ENCODE measurements around the gene RPUSD4.

Gene RPUSD4

GRCh38 chr11:126181939-126182730, 29.3 kb downstream of the RPUSD4 start:
- peaks cover 10 to 14% (median 12%) of the 10 kb centered on the region in 11 experiments; a peak in 21 of 22 replicates for H3K9me3 ChIP-seq (replicated peaks in 1 of 11)
- H3K27ac ChIP-seq: no peak overlapping the region
- H4K20me1 ChIP-seq: peaks cover 0 to 26% (median 4%) of the 10 kb centered on the region in 11 experiments; a peak in 13 of 22 replicates
- no peak overlapping the region for H3K4me3 ChIP-seq
- peaks cover 14 to 59% (median 50%) of the 10 kb centered on the region in 10 experiments; a peak in 19 of 20 replicates for H3K4me1 ChIP-seq
- peak overlapping the region; percentile 30 to 75 (median 57) for H3K4me2 ChIP-seq
- no peaks in the 10 kb centered on the region for H3K36me3 ChIP-seq
- no peaks in the 10 kb centered on the region for H3K27me3 ChIP-seq
- H3K9ac ChIP-seq: no peak overlapping the region
- no peak for TF ChIP-seq Cebpa-rat (IDR thresholded peaks at IDR 0.05)

- Histone ChIP-seq H3K9ac (no peak overlapping the region), H3K27ac (no peak overlapping the region), H3K27me3 (no peaks in the 10 kb centered on the region), H3K4me2 (no peak overlapping the region), H3K4me3 (no peak overlapping the region), H3K9me3 (replicated peaks in 1 of 11) (peaks cover 10 to 15% (median 12%) of the 10 kb centered on the region in 11 experiments; a peak in 21 of 22 replicates), H4K20me1 (no peaks in the 10 kb centered on the region), H3K36me3 (no peaks in the 10 kb centered on the region), H3K4me1 (peaks cover 23 to 37% (median 33%) of the 10 kb centered on the region in 10 experiments)
- no peak for TF ChIP-seq Cebpa-rat (IDR thresholded peaks at IDR 0.05)
Observed at GRCh38 chr11:126176853-126177470, 34.5 kb downstream of the RPUSD4 start.

DNA sequence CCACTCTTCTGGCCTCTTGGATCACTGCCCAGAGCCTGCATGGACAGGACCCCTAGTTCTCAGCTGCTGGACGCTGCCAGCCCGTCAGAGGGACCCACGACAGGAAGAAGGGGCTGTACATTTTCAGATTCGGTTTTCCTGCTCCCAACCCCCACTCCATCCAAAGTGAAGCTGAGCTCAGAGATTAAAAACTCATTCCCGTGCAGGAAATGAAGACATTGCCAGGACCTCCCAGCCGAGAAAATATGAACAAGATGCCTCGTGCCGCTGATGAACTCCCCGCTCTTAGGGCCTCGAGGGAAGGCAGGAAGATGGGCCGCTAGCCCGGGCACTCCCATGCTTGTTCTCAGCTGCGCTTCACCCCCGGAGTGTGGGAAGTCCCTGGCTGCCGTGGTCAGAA, 36.1 kb downstream of the RPUSD4 start:
- Histone ChIP-seq H3K9me3 (replicated peaks in 1 of 11) (peaks cover 3 to 8% (median 4%) of the 10 kb centered on the region in 11 experiments; a peak in 21 of 22 replicates), H3K27ac (peak overlapping the region in 1 of 11 experiments; percentile 17; a peak in 1 of 22 replicates), H3K4me3 (no peak overlapping the region), H3K36me3 (no peaks in the 10 kb centered on the region), H3K9ac (no peak overlapping the region), H3K4me1 (peaks cover 23 to 41% (median 35%) of the 10 kb centered on the region in 10 experiments), H3K27me3 (no peaks in the 10 kb centered on the region), H3K4me2 (peak overlapping the region; percentile 28 to 71 (median 52); a peak in 18 of 22 replicates), H4K20me1 (no peaks in the 10 kb centered on the region)
- no peak for TF ChIP-seq Cebpa-rat (IDR thresholded peaks at IDR 0.05)

GRCh38 chr11:126174816-126175215, 36.6 kb downstream of the RPUSD4 start:
- H3K4me2 ChIP-seq: peak overlapping the region in 10 of 11 experiments; percentile 28 to 71 (median 52); a peak in 15 of 22 replicates
- no peak overlapping the region for H3K27ac ChIP-seq
- H4K20me1 ChIP-seq: no peaks in the 10 kb centered on the region
- no peaks in the 10 kb centered on the region for H3K36me3 ChIP-seq
- H3K27me3 ChIP-seq: no peaks in the 10 kb centered on the region
- H3K4me3 ChIP-seq: no peak overlapping the region
- H3K9ac ChIP-seq: no peak overlapping the region
- H3K4me1 ChIP-seq: peaks cover 23 to 41% (median 35%) of the 10 kb centered on the region in 10 experiments
- TF ChIP-seq Cebpa-rat (IDR thresholded peaks at IDR 0.05): no peak
- H3K9me3 ChIP-seq (replicated peaks in 1 of 11): peaks cover 0 to 5% (median 0%) of the 10 kb centered on the region in 11 experiments; a peak in 1 of 22 replicates

DNA sequence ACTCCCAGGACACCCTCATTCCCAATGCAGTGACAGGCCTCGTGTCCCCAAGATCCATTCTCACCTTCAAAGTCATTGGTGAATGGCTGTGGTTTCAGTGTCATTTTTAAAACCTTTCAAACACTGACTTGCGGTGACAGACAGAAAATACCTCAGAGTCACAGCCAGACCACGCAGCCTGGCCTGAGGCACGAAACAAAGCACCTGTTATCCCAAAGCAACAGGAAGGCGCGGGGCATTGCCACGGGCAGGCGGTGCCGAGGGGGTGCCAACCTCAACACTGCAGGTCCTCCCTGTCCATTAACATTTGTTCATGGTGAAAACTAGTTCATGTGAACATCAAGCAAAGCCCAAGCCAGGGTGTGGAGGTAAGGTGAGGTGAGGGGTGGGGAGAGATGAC, 38.2 kb downstream of the RPUSD4 start:
- peaks cover 0 to 5% (median 0%) of the 10 kb centered on the region in 11 experiments; a peak in 1 of 22 replicates for H3K9me3 ChIP-seq (replicated peaks in 1 of 11)
- peak overlapping the region; percentile 53 to 73 (median 67); a peak in 20 of 22 replicates for H3K27ac ChIP-seq
- no peaks in the 10 kb centered on the region for H3K36me3 ChIP-seq

GRCh38 chr11:126172596-126173038, 38.8 kb downstream of the RPUSD4 start:
- peaks cover 0 to 5% (median 0%) of the 10 kb centered on the region in 11 experiments; a peak in 1 of 22 replicates for H3K9me3 ChIP-seq (replicated peaks in 1 of 11)
- H3K36me3 ChIP-seq: no peaks in the 10 kb centered on the region
- H3K27me3 ChIP-seq: no peaks in the 10 kb centered on the region
- peaks cover 23 to 45% (median 41%) of the 10 kb centered on the region in 10 experiments for H3K4me1 ChIP-seq
- peak overlapping the region in 3 of 10 experiments; percentile 5 to 31 (median 10); a peak in 2 of 20 replicates for H3K4me3 ChIP-seq
- H3K9ac ChIP-seq: peak overlapping the region in 5 of 11 experiments; percentile 9 to 55 (median 31); a peak in 5 of 22 replicates
- H3K4me2 ChIP-seq: peak overlapping the region; percentile 60 to 86 (median 79)
- peak in 4 of 11 experiments; percentile 20 to 52 (median 44); a peak in 4 of 22 replicates for TF ChIP-seq Cebpa-rat (IDR thresholded peaks at IDR 0.05)
- no peaks in the 10 kb centered on the region for H4K20me1 ChIP-seq
- H3K27ac ChIP-seq: peak overlapping the region; percentile 53 to 73 (median 67); a peak in 20 of 22 replicates

More for the DNA sequence above, 38.2 kb downstream of the RPUSD4 start:
- no peak overlapping the region for H3K4me3 ChIP-seq
- peak overlapping the region; percentile 60 to 86 (median 79) for H3K4me2 ChIP-seq
- no peaks in the 10 kb centered on the region for H3K27me3 ChIP-seq
- no peak overlapping the region for H3K9ac ChIP-seq
- no peaks in the 10 kb centered on the region for H4K20me1 ChIP-seq
- TF ChIP-seq Cebpa-rat (IDR thresholded peaks at IDR 0.05): no peak
- peaks cover 23 to 41% (median 36%) of the 10 kb centered on the region in 10 experiments for H3K4me1 ChIP-seq

GRCh38 chr11:126169291-126169690, 42.2 kb downstream of the RPUSD4 start:
- Histone ChIP-seq H3K27ac (no peak overlapping the region), H4K20me1 (no peaks in the 10 kb centered on the region), H3K36me3 (no peaks in the 10 kb centered on the region), H3K4me2 (no peak overlapping the region), H3K27me3 (no peaks in the 10 kb centered on the region), H3K9me3 (replicated peaks in 1 of 11) (peaks cover 0 to 5% (median 0%) of the 10 kb centered on the region in 11 experiments; a peak in 1 of 22 replicates), H3K4me1 (peaks cover 21 to 59% (median 51%) of the 10 kb centered on the region in 10 experiments), H3K4me3 (no peak overlapping the region), H3K9ac (no peak overlapping the region)
- TF ChIP-seq Cebpa-rat (IDR thresholded peaks at IDR 0.05): no peak

DNA sequence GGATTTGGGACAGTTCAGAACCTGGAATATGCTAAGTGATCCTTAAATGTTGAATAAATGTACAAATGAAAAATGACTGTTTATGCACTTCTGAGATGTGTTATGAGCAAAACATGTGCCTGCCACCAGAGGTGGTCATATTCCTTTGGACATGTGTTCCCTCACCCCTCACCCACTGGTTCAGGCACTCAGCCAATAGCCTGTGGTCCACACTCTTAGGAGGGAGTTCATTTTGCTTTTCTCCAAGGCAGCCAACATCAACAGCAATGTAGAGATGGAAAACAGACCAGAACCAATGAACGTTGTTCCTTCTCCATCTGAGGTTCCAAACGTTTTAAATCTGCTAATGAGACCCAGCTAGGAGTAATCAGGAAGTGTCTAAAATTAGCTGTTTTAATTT, 44.0 kb downstream of the RPUSD4 start:
- no peak for TF ChIP-seq Cebpa-rat (IDR thresholded peaks at IDR 0.05)
- no peaks in the 10 kb centered on the region for H4K20me1 ChIP-seq
- peak overlapping the region in 10 of 11 experiments; percentile 6 to 58 (median 34); a peak in 13 of 22 replicates for H3K4me2 ChIP-seq
- no peaks in the 10 kb centered on the region for H3K36me3 ChIP-seq
- H3K4me3 ChIP-seq: no peak overlapping the region
- H3K27me3 ChIP-seq: no peaks in the 10 kb centered on the region
- no peak overlapping the region for H3K27ac ChIP-seq
- no peaks in the 10 kb centered on the region for H3K9me3 ChIP-seq (replicated peaks in 1 of 11)
- H3K4me1 ChIP-seq: peaks cover 27 to 67% (median 59%) of the 10 kb centered on the region in 10 experiments
- H3K9ac ChIP-seq: no peak overlapping the region

- no peak overlapping the region for H3K4me3 ChIP-seq
- H3K9me3 ChIP-seq (replicated peaks in 1 of 11): no peaks in the 10 kb centered on the region
- no peak overlapping the region for H3K9ac ChIP-seq
- no peaks in the 10 kb centered on the region for H4K20me1 ChIP-seq
- H3K27me3 ChIP-seq: no peaks in the 10 kb centered on the region
- no peaks in the 10 kb centered on the region for H3K36me3 ChIP-seq
- no peak overlapping the region for H3K27ac ChIP-seq
- peaks cover 19 to 61% (median 52%) of the 10 kb centered on the region in 10 experiments for H3K4me1 ChIP-seq
- peak overlapping the region in 3 of 11 experiments; percentile 5 to 74 (median 56); a peak in 3 of 22 replicates for H3K4me2 ChIP-seq
- TF ChIP-seq Cebpa-rat (IDR thresholded peaks at IDR 0.05): no peak
Observed at GRCh38 chr11:126166413-126166812, 45.0 kb downstream of the RPUSD4 start.

Measured in BLaER1 treated with 17β-estradiol and CSF1 and Interleukin-3, amounts not matched to agents 10 nM and 100 nM (cell line).